PFSK-1 (cell line): ENCODE data around the gene SLC13A3.

Source experiments
- FOXP2 ChIP-seq: optimal IDR thresholded peaks from 2 replicates; pipeline ENCODE3; 2011; ENCODE audit warnings: borderline replicate concordance, control low read depth, inconsistent platforms; ENCODE audit not compliant: insufficient read depth; ENCODE audit errors: extremely low read length, extremely low read depth
- POLR2AphosphoS5 ChIP-seq: IDR thresholded peaks from 2 replicates; pipeline ENCODE4 v1.6.1; 2012; ENCODE audit warnings: low read depth, mild to moderate bottlenecking, control low read depth, low read length, moderate library complexity
- REST ChIP-seq, 2 experiments: IDR thresholded peaks; 2 replicates each; pipeline versions ENCODE4 v1.6.1 to v1.8.0; 2011 to 2012; ENCODE audit warnings: low read depth in 2 of 2, low read length in 2 of 2, control low read depth in 1 of 2, inconsistent platforms in 1 of 2, mild to moderate bottlenecking in 1 of 2, moderate library complexity in 1 of 2; ENCODE audit not compliant: insufficient read depth in 1 of 2
- SIN3A ChIP-seq: IDR thresholded peaks from 2 replicates; pipeline ENCODE4 v1.6.1; 2012; ENCODE audit warnings: mild to moderate bottlenecking, low read length, moderate library complexity, borderline replicate concordance; ENCODE audit not compliant: insufficient read depth
- TAF1 ChIP-seq: IDR thresholded peaks from 2 replicates; pipeline ENCODE4 v1.6.1; 2012; ENCODE audit warnings: low read length, control low read depth, borderline replicate concordance; ENCODE audit not compliant: insufficient read depth

GRCh38 chr20:46673394-46674252, 22.4 kb upstream of the SLC13A3 start:
- no peak for TF ChIP-seq REST (IDR thresholded peaks at IDR 0.05; ENCODE audit: insufficient read depth in 1 of 2, low read depth in 2 of 2, low read length in 2 of 2)
- TF ChIP-seq POLR2AphosphoS5, result no peak
- no peak for TF ChIP-seq TAF1
- TF ChIP-seq SIN3A, result no peak
- TF ChIP-seq FOXP2, result no peak
